ENCODE measurements around the gene SLC17A7.

DNA sequence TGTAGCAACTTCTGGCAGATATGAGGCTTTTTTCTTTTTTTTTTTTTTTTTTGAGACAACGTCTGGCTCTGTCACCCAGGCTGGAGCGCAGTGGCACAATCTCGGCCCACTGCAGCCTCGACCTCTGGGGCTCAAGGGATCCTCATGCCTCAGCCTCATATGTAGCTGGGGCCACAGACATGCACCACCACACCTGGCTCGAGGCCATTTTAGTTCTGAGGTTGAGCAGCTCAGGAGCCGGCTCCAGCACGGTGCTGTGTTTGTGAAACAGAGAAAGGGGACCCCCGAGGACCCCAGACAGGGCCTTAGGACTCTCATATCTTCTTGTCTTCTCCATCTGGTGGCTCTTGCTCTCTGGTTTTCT is 29.3 kb upstream of the SLC17A7 start:
- TF ChIP-seq RAD21 (CRISPR knock-in tag; conservative IDR thresholded peaks at IDR 0.05 in 1 of 2, IDR thresholded peaks at IDR 0.05 in 1 of 2) (no peak), MTA2 (IDR thresholded peaks at IDR 0.05; ENCODE audit: low read depth) (no peak), TRIM28 (IDR thresholded peaks at IDR 0.05) (no peak), FOXA1 (IDR thresholded peaks at IDR 0.05; ENCODE audit: borderline replicate concordance) (no peak), NR1H2 (CRISPR knock-in tag; IDR thresholded peaks at IDR 0.05) (no peak), ZNF644 (tag; IDR thresholded peaks at IDR 0.05; ENCODE audit: low read depth) (no peak), EGR1 (conservative IDR thresholded peaks at IDR 0.05) (no peak), ZFX (CRISPR knock-in tag; IDR thresholded peaks at IDR 0.05) (no peak), MAFG (tag; conservative IDR thresholded peaks at IDR 0.05) (no peak), ZBTB17 (CRISPR knock-in tag; IDR thresholded peaks at IDR 0.05) (no peak), SNIP1 (IDR thresholded peaks at IDR 0.05; ENCODE audit: low read depth) (no peak), ASH1L (IDR thresholded peaks at IDR 0.05; ENCODE audit: borderline replicate concordance, low read depth, partially characterized antibody) (no peak), CHD1 (IDR thresholded peaks at IDR 0.05; ENCODE audit: low read length) (no peak), MEIS2 (IDR thresholded peaks at IDR 0.05; ENCODE audit: partially characterized antibody) (no peak)
